Urinary bladder (tissue), 4 donors: ENCODE data around the gene KRTAP1-3. TPM values are rescaled to one million over a fixed set of nuclear protein-coding genes. Genes with fewer than 3 reads are reported as not detected.

Experiments
- DNase-seq: peaks from one replicate; pipeline ENCODE4 v3.0.0-alpha.2; 2015; ENCODE audit errors: extremely low spot score
- H3K27ac ChIP-seq: one replicate; pipeline ENCODE4 v1.5.1; 2013; ENCODE audit warnings: low read depth, mild to moderate bottlenecking, moderate library complexity
- H3K36me3 ChIP-seq: one replicate; pipeline ENCODE4 v1.6.1; 2013; ENCODE audit warnings: mild to moderate bottlenecking, moderate library complexity; ENCODE audit not compliant: insufficient read depth
- H3K4me1 ChIP-seq: one replicate; pipeline ENCODE4 v1.6.1; 2013; ENCODE audit warnings: mild to moderate bottlenecking, moderate library complexity; ENCODE audit not compliant: insufficient read depth
- H3K4me3 ChIP-seq: one replicate; pipeline ENCODE4 v1.5.1; 2013; ENCODE audit warnings: low read depth, low read length
- WGBS: extraction: QIAGEN DNeasy Blood & Tissue Kit; methylation state at CpG from one replicate; pipeline ENCODE4 v1.1.7; 2013; 5-methylcytosine and 5-hydroxymethylcytosine counted together
- polyA plus RNA-seq: library from polyadenylated mRNA; stranded (reverse); fragments of 200-250 nt; gene quantifications from one replicate; pipeline ENCODE4 v1.2.3, GENCODE V29; 2013
- small RNA-seq: library from RNA; depleted of rRNA; stranded (forward); fragments of <200 nt; gene quantifications from one replicate; pipeline ENCODE3, GENCODE V24; 2014
- total RNA-seq: library from RNA; depleted of rRNA; stranded (reverse); fragments of >200 nt; gene quantifications from one replicate; pipeline ENCODE4 v1.2.3, GENCODE V29; 2014
- donor health status: healthy with polysubstance abuse.
- donor health status: healthy.

Gene KRTAP1-3
- total and polyA plus RNA-seq, 2 donors: not detected

DNA sequence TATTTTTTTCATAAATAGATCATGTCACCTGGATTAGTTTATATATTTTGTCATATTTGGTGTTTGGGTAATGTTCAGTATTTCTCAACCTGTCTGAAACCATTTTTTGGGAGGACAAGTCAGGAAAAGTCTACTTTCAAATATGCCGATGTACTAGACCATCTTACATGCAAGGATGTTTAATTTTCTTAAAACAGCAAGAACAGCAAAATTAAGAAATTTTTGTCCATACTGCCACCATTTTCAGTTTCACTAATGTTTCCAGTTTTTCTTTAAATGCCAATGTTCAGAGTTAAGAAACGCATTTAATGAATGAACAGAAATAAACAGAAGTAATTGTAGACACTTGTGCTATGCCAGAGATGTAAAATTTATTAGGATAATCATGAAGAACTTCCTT is 41.6 kb downstream of the KRTAP1-3 start:
- Histone ChIP-seq H3K36me3 (no peaks in the 10 kb centered on the region), H3K4me3 (no peak overlapping the region), H3K27ac (no peak overlapping the region), H3K4me1 (no peaks in the 10 kb centered on the region)
- no peak for DNase-seq
- 88% methylated on average over 2 of the region's 2 CpGs for WGBS

DNA sequence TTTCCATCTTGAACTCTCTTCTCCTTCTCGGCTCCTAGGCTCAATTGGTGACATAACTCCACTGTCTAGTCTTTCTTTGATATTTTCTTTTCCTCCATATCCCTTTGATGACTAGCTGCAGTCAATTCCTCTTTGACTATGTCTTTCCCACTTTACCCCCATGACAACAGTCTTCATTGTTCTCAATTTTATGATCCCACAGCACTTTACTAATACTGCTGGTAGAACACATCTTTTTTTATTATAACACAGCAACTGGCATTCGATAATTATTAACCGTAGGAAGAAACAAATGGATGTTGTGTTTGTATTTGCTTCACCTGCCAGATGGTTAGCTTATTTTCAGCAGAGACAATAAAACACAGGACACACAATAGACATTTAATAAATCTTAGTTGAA is 42.0 kb downstream of the KRTAP1-3 start:
- Histone ChIP-seq H3K4me1 (no peaks in the 10 kb centered on the region), H3K27ac (no peak overlapping the region), H3K4me3 (no peak overlapping the region), H3K36me3 (no peaks in the 10 kb centered on the region)
- 81% methylated on average over 3 of the region's 3 CpGs for WGBS
- no peak for DNase-seq

DNA sequence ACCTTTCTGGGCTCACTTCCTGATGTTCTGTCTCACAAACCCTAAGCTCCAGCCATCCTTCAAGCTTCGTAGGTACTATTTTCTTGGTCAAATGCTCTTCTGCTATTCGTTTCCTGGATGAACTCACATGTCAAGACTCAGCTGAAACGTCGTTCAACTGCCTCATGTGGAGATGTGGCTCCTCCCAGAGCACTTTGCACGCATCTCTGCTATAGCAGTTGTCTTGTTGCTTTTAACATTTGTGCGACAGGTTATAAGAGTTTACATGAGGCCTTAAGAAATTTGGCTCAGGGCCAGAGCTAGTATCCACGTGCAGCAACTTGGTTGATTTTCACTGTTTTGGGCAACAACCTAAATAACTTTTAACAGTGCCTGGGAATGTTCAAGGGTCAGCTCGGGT is 47.8 kb downstream of the KRTAP1-3 start:
- no peak for DNase-seq
- Histone ChIP-seq H3K4me3 (no peak overlapping the region), H3K4me1 (no peaks in the 10 kb centered on the region), H3K36me3 (no peaks in the 10 kb centered on the region), H3K27ac (no peak overlapping the region)
- 47% methylated on average over 8 of the region's 8 CpGs for WGBS

DNA sequence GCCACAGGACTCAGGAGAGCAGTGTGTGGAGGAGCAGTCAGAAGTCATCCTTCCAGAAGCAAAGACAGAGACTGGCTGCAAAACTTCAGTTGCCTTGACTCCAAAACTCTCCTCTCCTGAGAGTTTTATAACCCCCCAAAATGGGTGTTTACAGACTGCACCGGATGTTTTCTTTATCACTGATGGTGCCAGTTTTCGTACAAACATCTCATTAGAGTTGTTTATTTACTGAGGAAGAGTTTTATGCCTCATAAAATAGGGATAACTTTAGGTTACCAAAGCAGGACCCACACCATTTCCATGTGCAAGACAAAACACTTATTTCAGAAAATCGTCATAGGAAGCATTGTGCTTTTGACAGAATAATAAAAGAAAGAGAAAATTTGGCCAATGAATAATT is 50.4 kb downstream of the KRTAP1-3 start, which contains the start of gene KRT40:
TSS of gene KRT40 (minus strand) at position 101 of the 400 bp plus-strand sequence. CDS start at position 48, 53 bp downstream.
- Histone ChIP-seq H3K36me3 (no peaks in the 10 kb centered on the region), H3K27ac (no peak within 1 kb of the TSS), H3K4me1 (no peaks in the 10 kb centered on the region), H3K4me3 (no peak within 1 kb of the TSS)
- no peak for DNase-seq
- 17% methylated on average over 3 of the region's 3 CpGs for WGBS

Small RNA genes lying within 50 kb of the gene (small RNA-seq; reads per million reads assigned to genes)
- gene KRTAP3-4P: not detected

Other genes starting within 250 kb of the KRTAP1-3 start
Only the 30 nearest of the 37 such genes appear.
- gene KRT12, start 167.7 kb downstream of the KRTAP1-3 start, total RNA-seq: not detected
- not detected for gene KRT12, start 167.7 kb downstream of the KRTAP1-3 start, polyA plus RNA-seq
- gene KRT20, start 149.6 kb downstream of the KRTAP1-3 start, total RNA-seq: 23.2 TPM
- gene KRT20, start 149.6 kb downstream of the KRTAP1-3 start, polyA plus RNA-seq: 2.2 TPM
- 14.7 TPM for gene KRT23, start 97.2 kb downstream of the KRTAP1-3 start, total RNA-seq
- gene KRT23, start 97.2 kb downstream of the KRTAP1-3 start, polyA plus RNA-seq: 0.87 TPM
- gene KRT39, start 67.9 kb downstream of the KRTAP1-3 start, total RNA-seq: not detected
- gene KRT39, start 67.9 kb downstream of the KRTAP1-3 start, polyA plus RNA-seq: not detected
- gene KRT40, start 50.5 kb downstream of the KRTAP1-3 start, total RNA-seq: not detected
- not detected for gene KRT40, start 50.5 kb downstream of the KRTAP1-3 start, polyA plus RNA-seq
- not detected for gene KRTAP3-3, start 40.7 kb downstream of the KRTAP1-3 start, total RNA-seq
- gene KRTAP3-3, start 40.7 kb downstream of the KRTAP1-3 start, polyA plus RNA-seq: not detected
- gene KRTAP3-2, start 35.0 kb downstream of the KRTAP1-3 start, total RNA-seq: not detected
- gene KRTAP3-2, start 35.0 kb downstream of the KRTAP1-3 start, polyA plus RNA-seq: not detected
- gene KRTAP3-1, start 25.7 kb downstream of the KRTAP1-3 start, total RNA-seq: not detected
- not detected for gene KRTAP3-1, start 25.7 kb downstream of the KRTAP1-3 start, polyA plus RNA-seq
- not detected for gene KRTAP1-5, start 7.7 kb downstream of the KRTAP1-3 start, total RNA-seq
- 0.11 TPM for gene KRTAP1-5, start 7.7 kb downstream of the KRTAP1-3 start, polyA plus RNA-seq
- gene KRTAP1-4, start 4.7 kb downstream of the KRTAP1-3 start, total RNA-seq: not detected
- gene KRTAP1-4, start 4.7 kb downstream of the KRTAP1-3 start, polyA plus RNA-seq: not detected
- gene KRTAP1-1, start 6.6 kb upstream of the KRTAP1-3 start, total RNA-seq: not detected
- gene KRTAP1-1, start 6.6 kb upstream of the KRTAP1-3 start, polyA plus RNA-seq: not detected
- not detected for gene KRTAP2-1, start 12.4 kb upstream of the KRTAP1-3 start, total RNA-seq
- not detected for gene KRTAP2-1, start 12.4 kb upstream of the KRTAP1-3 start, polyA plus RNA-seq
- not detected for gene KRTAP2-2, start 20.4 kb upstream of the KRTAP1-3 start, total RNA-seq
- not detected for gene KRTAP2-2, start 20.4 kb upstream of the KRTAP1-3 start, polyA plus RNA-seq
- not detected for gene KRTAP2-3, start 25.2 kb upstream of the KRTAP1-3 start, total RNA-seq
- gene KRTAP2-3, start 25.2 kb upstream of the KRTAP1-3 start, polyA plus RNA-seq: not detected
- not detected for gene KRTAP2-4, start 31.0 kb upstream of the KRTAP1-3 start, total RNA-seq
- gene KRTAP2-4, start 31.0 kb upstream of the KRTAP1-3 start, polyA plus RNA-seq: not detected
- gene KRTAP4-7, start 49.3 kb upstream of the KRTAP1-3 start, total RNA-seq: not detected
- not detected for gene KRTAP4-7, start 49.3 kb upstream of the KRTAP1-3 start, polyA plus RNA-seq
- gene KRTAP4-8, start 63.3 kb upstream of the KRTAP1-3 start, total RNA-seq: not detected
- not detected for gene KRTAP4-8, start 63.3 kb upstream of the KRTAP1-3 start, polyA plus RNA-seq
- not detected for gene KRTAP4-16, start 67.3 kb upstream of the KRTAP1-3 start, total RNA-seq
- not detected for gene KRTAP4-16, start 67.3 kb upstream of the KRTAP1-3 start, polyA plus RNA-seq
- not detected for gene KRTAP4-9, start 70.5 kb upstream of the KRTAP1-3 start, total RNA-seq
- gene KRTAP4-9, start 70.5 kb upstream of the KRTAP1-3 start, polyA plus RNA-seq: not detected
- not detected for gene KRTAP4-11, start 83.5 kb upstream of the KRTAP1-3 start, total RNA-seq
- not detected for gene KRTAP4-11, start 83.5 kb upstream of the KRTAP1-3 start, polyA plus RNA-seq
- not detected for gene KRTAP4-12, start 89.3 kb upstream of the KRTAP1-3 start, total RNA-seq
- not detected for gene KRTAP4-12, start 89.3 kb upstream of the KRTAP1-3 start, polyA plus RNA-seq
- not detected for gene KRTAP4-6, start 105.7 kb upstream of the KRTAP1-3 start, total RNA-seq
- not detected for gene KRTAP4-6, start 105.7 kb upstream of the KRTAP1-3 start, polyA plus RNA-seq
- not detected for gene KRTAP4-5, start 115.0 kb upstream of the KRTAP1-3 start, total RNA-seq
- gene KRTAP4-5, start 115.0 kb upstream of the KRTAP1-3 start, polyA plus RNA-seq: not detected
- gene KRTAP4-4, start 125.9 kb upstream of the KRTAP1-3 start, total RNA-seq: not detected
- not detected for gene KRTAP4-4, start 125.9 kb upstream of the KRTAP1-3 start, polyA plus RNA-seq
- not detected for gene KRTAP4-3, start 133.3 kb upstream of the KRTAP1-3 start, total RNA-seq
- gene KRTAP4-3, start 133.3 kb upstream of the KRTAP1-3 start, polyA plus RNA-seq: not detected
- not detected for gene KRTAP4-2, start 143.3 kb upstream of the KRTAP1-3 start, total RNA-seq
- not detected for gene KRTAP4-2, start 143.3 kb upstream of the KRTAP1-3 start, polyA plus RNA-seq
- gene KRTAP4-1, start 150.0 kb upstream of the KRTAP1-3 start, total RNA-seq: not detected
- not detected for gene KRTAP4-1, start 150.0 kb upstream of the KRTAP1-3 start, polyA plus RNA-seq
- not detected for gene KRTAP9-1, start 155.0 kb upstream of the KRTAP1-3 start, total RNA-seq
- gene KRTAP9-1, start 155.0 kb upstream of the KRTAP1-3 start, polyA plus RNA-seq: not detected
- not detected for gene KRTAP9-2, start 191.8 kb upstream of the KRTAP1-3 start, total RNA-seq
- gene KRTAP9-2, start 191.8 kb upstream of the KRTAP1-3 start, polyA plus RNA-seq: not detected
- gene KRTAP9-3, start 197.6 kb upstream of the KRTAP1-3 start, total RNA-seq: not detected
- not detected for gene KRTAP9-3, start 197.6 kb upstream of the KRTAP1-3 start, polyA plus RNA-seq